ENCODE results near the gene GPR157.

Gene GPR157

DNA sequence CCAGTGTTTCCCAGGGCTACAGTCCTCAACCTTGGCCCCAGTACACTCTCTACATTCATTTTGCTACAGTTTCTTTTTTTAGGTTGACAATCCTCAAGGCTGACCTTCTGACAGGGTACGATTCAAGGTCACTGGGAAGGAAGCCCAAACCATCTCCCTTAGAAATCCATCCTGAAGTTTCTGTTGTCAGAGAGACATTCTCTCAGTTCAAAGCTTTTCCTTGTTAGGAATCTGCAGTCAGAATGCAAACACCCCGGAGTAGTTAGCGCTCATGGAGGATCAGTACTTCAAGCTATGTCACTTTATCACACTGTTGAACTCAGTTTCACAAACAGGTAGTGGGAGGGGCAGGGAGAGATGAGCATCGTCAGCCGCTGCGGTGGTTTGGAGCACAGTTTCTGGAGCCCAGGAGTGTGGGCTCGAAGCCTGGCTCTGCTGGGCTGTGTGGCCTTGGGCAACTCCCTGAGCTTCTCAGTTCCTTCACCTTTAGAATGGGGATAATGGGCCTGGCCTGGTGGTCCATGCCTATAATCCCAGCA lies 63.6 kb downstream of the GPR157 start:
- H3K9me3 ChIP-seq (ENCODE audit: control insufficient read depth in 1 of 2, low read length in 2 of 2): no peaks in the 10 kb centered on the region
- no peaks in the 10 kb centered on the region for H3K27me3 ChIP-seq (ENCODE audit: control insufficient read depth in 1 of 2, insufficient read depth in 2 of 2, low read length in 2 of 2)
- H3K27ac ChIP-seq (ENCODE audit: low read depth, low read length): no peak overlapping the region
- no peak overlapping the region for H3K4me3 ChIP-seq (ENCODE audit: low read depth in 1 of 2, low read length in 2 of 2)
- peaks cover 25 to 50% of the 10 kb centered on the region in 2 donors for H3K4me1 ChIP-seq (ENCODE audit: control insufficient read depth in 1 of 2, insufficient read depth in 2 of 2, low read length in 2 of 2)
- H3K36me3 ChIP-seq (ENCODE audit: control insufficient read depth in 1 of 2, insufficient read depth in 2 of 2, low read length in 2 of 2): no peaks in the 10 kb centered on the region
- no peak overlapping the region for H3K9ac ChIP-seq (ENCODE audit: low read depth in 1 of 2, low read length in 2 of 2)

DNA sequence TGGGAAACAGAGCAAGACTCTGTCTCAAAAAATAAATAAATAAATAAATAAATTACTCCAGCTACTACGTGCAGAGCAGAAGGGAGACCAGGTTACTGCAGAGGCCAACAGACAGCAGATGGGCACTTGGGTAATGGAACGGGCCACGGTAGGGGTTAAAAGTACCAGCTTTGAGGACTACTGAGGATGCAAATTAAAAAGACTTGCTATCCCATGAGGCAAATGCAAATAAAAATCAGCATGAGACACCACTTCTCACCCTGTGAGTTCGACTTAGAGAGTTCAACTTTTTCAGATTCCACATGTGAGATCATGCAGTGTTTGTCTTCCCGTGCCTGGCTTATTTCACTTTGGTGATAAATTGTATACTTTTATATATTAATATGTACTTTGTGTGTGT lies 66.1 kb downstream of the GPR157 start:
- Histone ChIP-seq H3K27ac (ENCODE audit: low read depth, low read length) (no peak overlapping the region), H3K36me3 (ENCODE audit: control insufficient read depth in 1 of 2, insufficient read depth in 2 of 2, low read length in 2 of 2) (peaks cover 0 to 3% of the 10 kb centered on the region in 2 donors), H3K27me3 (ENCODE audit: control insufficient read depth in 1 of 2, insufficient read depth in 2 of 2, low read length in 2 of 2) (no peaks in the 10 kb centered on the region), H3K9me3 (ENCODE audit: control insufficient read depth in 1 of 2, low read length in 2 of 2) (no peaks in the 10 kb centered on the region), H3K4me1 (ENCODE audit: control insufficient read depth in 1 of 2, insufficient read depth in 2 of 2, low read length in 2 of 2) (peaks cover 12 to 43% of the 10 kb centered on the region in 2 donors), H3K4me3 (ENCODE audit: low read depth in 1 of 2, low read length in 2 of 2) (no peak overlapping the region), H3K9ac (ENCODE audit: low read depth in 1 of 2, low read length in 2 of 2) (no peak overlapping the region)

DNA sequence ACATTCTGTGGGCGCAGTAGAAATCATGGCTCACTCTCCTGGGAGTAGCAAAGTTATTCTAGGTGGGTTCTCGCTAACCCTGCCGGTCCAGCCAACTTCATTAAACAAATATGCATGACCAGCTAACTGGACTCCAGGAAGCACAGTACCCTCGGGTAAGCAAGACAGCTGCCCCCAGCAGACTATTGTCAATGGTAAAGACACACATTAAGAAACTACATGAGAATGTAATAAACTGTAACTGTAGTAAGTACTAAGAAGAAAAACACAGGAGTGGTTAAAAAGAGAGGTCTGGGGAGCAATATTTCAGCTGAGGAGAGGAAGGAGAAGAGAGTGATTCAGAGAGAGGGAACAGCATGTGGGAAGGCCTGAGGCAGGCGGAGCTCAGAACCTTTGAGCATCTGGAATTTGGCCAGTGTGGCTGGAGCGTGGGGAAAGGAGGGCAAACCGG lies 66.9 kb downstream of the GPR157 start:
- Histone ChIP-seq H3K27ac (ENCODE audit: low read depth, low read length) (no peak overlapping the region), H3K4me1 (ENCODE audit: control insufficient read depth in 1 of 2, insufficient read depth in 2 of 2, low read length in 2 of 2) (peaks cover 12 to 37% of the 10 kb centered on the region in 2 donors), H3K9ac (ENCODE audit: low read depth in 1 of 2, low read length in 2 of 2) (no peak overlapping the region), H3K9me3 (ENCODE audit: control insufficient read depth in 1 of 2, low read length in 2 of 2) (no peaks in the 10 kb centered on the region), H3K27me3 (ENCODE audit: control insufficient read depth in 1 of 2, insufficient read depth in 2 of 2, low read length in 2 of 2) (no peaks in the 10 kb centered on the region), H3K4me3 (ENCODE audit: low read depth in 1 of 2, low read length in 2 of 2) (peak overlapping the region in 1 of 2 donors; percentile 4), H3K36me3 (ENCODE audit: control insufficient read depth in 1 of 2, insufficient read depth in 2 of 2, low read length in 2 of 2) (peaks cover 0 to 8% of the 10 kb centered on the region in 2 donors)

DNA sequence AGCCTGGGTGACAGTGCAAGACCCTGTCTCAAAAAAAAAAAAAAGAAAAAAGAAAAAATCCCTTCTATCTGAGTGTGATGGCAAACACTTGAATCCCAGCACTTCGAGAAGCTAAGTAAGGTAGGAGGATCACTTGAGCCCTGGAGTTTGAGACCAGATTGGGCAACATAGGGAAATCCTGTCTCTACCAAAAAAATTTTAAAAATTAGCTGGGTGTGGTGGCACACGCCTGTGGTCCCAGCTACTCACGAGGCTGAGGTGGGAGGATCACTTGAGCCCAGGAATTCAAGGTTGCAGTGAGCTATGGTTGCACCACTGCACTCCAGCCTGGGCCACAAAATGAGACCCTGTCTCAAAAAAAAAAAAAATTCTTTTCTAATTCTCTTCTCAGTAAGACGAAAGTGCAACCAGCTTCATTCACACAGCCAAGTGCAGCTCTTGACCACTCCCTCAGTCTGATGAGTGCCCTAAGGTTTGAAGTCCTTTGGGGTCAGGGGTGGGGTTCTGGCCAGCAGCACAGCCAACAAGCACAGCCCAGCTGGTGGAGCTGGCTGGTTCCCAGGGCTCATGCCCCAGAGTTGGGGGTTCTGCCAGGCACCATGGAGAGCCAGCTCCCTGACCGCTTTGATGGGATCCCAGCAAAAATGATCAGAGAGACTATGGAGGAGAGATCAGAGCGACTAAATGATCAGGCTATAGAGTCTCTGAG lies 67.5 kb downstream of the GPR157 start:
- Histone ChIP-seq H3K9ac (ENCODE audit: low read depth in 1 of 2, low read length in 2 of 2) (no peak overlapping the region), H3K36me3 (ENCODE audit: control insufficient read depth in 1 of 2, insufficient read depth in 2 of 2, low read length in 2 of 2) (peaks cover 4 to 13% of the 10 kb centered on the region in 2 donors), H3K27me3 (ENCODE audit: control insufficient read depth in 1 of 2, insufficient read depth in 2 of 2, low read length in 2 of 2) (no peaks in the 10 kb centered on the region), H3K27ac (ENCODE audit: low read depth, low read length) (no peak overlapping the region), H3K4me1 (ENCODE audit: control insufficient read depth in 1 of 2, insufficient read depth in 2 of 2, low read length in 2 of 2) (peaks cover 12 to 31% of the 10 kb centered on the region in 2 donors), H3K4me3 (ENCODE audit: low read depth in 1 of 2, low read length in 2 of 2) (peak overlapping the region in 1 of 2 donors; percentile 4), H3K9me3 (ENCODE audit: control insufficient read depth in 1 of 2, low read length in 2 of 2) (no peaks in the 10 kb centered on the region)

DNA sequence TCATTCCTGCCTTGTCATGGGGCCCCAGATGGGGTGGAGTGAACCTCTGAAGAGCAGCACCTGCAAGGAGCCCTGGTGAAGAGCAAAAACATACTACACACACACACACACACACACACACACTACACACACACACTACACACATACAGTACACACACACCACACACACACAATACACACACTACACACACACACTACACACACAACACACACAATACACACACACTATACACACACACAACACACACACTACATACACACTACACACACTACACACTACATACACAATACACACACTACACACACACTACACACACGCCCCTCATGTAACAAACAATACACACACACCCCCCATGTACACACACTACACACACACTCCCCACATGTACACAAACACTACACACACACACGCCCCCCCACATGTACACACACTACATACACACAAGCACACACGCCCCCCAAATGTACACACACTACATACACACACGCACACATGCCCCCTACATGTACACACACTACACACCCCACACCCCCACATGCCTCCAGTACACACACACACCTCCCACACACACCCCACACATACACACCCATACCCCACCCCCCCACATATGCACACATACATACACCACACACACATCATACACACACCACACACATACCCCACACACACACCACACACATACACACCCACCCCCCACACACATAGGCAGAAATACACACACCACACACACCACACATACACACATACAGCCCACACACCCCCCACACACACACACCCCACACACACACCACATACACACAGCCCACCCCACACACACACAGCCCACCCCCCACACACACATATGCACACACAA lies 68.8 kb downstream of the GPR157 start:
- H3K4me3 ChIP-seq (ENCODE audit: low read depth in 1 of 2, low read length in 2 of 2): no peak overlapping the region
- no peaks in the 10 kb centered on the region for H3K9me3 ChIP-seq (ENCODE audit: control insufficient read depth in 1 of 2, low read length in 2 of 2)
- no peaks in the 10 kb centered on the region for H3K27me3 ChIP-seq (ENCODE audit: control insufficient read depth in 1 of 2, insufficient read depth in 2 of 2, low read length in 2 of 2)
- peak overlapping the region in 1 of 2 donors; percentile 6 for H3K9ac ChIP-seq (ENCODE audit: low read depth in 1 of 2, low read length in 2 of 2)
- H3K36me3 ChIP-seq (ENCODE audit: control insufficient read depth in 1 of 2, insufficient read depth in 2 of 2, low read length in 2 of 2): peaks cover 4 to 20% of the 10 kb centered on the region in 2 donors
- no peak overlapping the region for H3K27ac ChIP-seq (ENCODE audit: low read depth, low read length)
- peaks cover 12 to 28% of the 10 kb centered on the region in 2 donors for H3K4me1 ChIP-seq (ENCODE audit: control insufficient read depth in 1 of 2, insufficient read depth in 2 of 2, low read length in 2 of 2)

DNA sequence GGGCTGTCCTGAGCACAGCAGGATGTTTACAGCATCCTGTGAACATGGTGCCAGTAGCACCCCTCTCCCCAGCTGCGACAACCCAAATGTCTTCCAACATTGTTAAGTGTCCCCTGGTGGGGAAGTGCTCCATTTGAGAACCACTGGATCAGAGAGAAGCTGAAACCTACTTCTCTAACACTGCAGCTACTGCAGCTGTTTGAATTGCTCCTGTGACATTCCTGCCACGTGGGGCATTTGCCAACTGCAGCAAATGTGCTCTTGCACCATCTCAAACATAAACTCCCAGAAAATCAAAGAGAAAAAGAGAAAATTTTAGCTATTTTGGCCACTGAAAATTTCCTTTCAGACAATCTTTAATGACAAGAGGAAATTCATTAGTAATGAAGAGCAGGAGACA lies 70.4 kb downstream of the GPR157 start:
- Histone ChIP-seq H3K27me3 (ENCODE audit: control insufficient read depth in 1 of 2, insufficient read depth in 2 of 2, low read length in 2 of 2) (no peaks in the 10 kb centered on the region), H3K9me3 (ENCODE audit: control insufficient read depth in 1 of 2, low read length in 2 of 2) (no peaks in the 10 kb centered on the region), H3K4me3 (ENCODE audit: low read depth in 1 of 2, low read length in 2 of 2) (no peak overlapping the region), H3K27ac (ENCODE audit: low read depth, low read length) (no peak overlapping the region), H3K4me1 (ENCODE audit: control insufficient read depth in 1 of 2, insufficient read depth in 2 of 2, low read length in 2 of 2) (peaks cover 9 to 24% of the 10 kb centered on the region in 2 donors), H3K36me3 (ENCODE audit: control insufficient read depth in 1 of 2, insufficient read depth in 2 of 2, low read length in 2 of 2) (peaks cover 4 to 20% of the 10 kb centered on the region in 2 donors), H3K9ac (ENCODE audit: low read depth in 1 of 2, low read length in 2 of 2) (no peak overlapping the region)

DNA sequence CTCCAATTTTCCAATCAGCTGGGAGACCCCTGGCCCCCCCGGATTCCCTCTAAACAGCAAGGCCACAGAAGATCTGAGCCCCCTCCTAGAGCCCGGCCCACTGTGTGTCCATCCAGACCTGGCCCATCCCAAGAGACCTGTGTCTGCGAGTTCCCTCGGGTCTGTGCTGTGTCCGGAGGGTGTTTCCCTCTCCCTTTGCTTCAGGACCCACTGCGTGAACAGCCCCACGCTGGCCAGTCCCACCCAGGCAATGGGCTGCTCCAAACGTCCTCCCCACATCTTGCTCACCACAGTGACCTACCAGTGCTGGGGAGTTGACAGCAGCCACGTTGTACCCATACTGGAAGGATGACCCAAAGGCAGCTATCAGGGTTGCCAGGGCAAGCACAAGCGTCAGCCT lies 71.1 kb downstream of the GPR157 start:
- H3K9ac ChIP-seq (ENCODE audit: low read depth in 1 of 2, low read length in 2 of 2): no peak overlapping the region
- no peaks in the 10 kb centered on the region for H3K9me3 ChIP-seq (ENCODE audit: control insufficient read depth in 1 of 2, low read length in 2 of 2)
- H3K27me3 ChIP-seq (ENCODE audit: control insufficient read depth in 1 of 2, insufficient read depth in 2 of 2, low read length in 2 of 2): no peaks in the 10 kb centered on the region
- peaks cover 4 to 20% of the 10 kb centered on the region in 2 donors for H3K36me3 ChIP-seq (ENCODE audit: control insufficient read depth in 1 of 2, insufficient read depth in 2 of 2, low read length in 2 of 2)
- no peak overlapping the region for H3K27ac ChIP-seq (ENCODE audit: low read depth, low read length)
- H3K4me1 ChIP-seq (ENCODE audit: control insufficient read depth in 1 of 2, insufficient read depth in 2 of 2, low read length in 2 of 2): peaks cover 9 to 24% of the 10 kb centered on the region in 2 donors
- H3K4me3 ChIP-seq (ENCODE audit: low read depth in 1 of 2, low read length in 2 of 2): no peak overlapping the region

DNA sequence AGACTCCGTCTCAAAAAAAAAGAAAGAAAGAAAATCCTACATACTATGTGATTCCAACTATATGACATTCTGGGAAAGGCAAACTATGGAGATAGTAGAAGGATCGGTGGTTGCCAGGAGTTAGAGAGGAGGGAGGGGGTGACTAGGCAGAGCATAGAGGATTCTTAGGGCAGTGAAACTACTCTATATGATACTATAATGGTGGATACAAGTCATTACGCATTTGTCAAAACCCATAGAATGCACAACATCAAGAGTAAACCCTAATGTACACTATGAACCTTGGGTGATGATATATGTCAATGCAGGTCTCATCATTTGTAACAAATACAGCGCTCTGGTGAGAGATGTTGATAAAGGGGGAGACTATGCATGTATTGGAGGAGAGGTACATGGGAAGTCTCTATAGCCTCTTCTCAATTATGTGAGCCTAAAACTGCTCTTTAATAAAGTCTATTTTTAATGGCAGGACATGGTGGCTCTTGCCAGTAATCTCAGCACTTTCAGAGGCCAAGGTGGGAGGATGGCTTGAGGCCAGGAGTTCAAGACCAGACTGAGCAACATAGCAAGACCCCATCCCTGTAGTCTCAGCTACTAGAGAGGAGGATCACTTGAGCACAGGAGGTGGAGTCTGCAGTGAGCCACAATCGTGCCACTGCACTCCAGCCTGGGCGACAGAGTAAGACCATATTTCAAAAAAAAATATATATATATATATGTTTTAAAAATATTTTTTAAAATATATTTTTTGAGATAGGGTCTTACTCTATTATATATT lies 76.4 kb downstream of the GPR157 start:
- Histone ChIP-seq H3K36me3 (ENCODE audit: control insufficient read depth in 1 of 2, insufficient read depth in 2 of 2, low read length in 2 of 2) (peaks cover 4 to 24% of the 10 kb centered on the region in 2 donors), H3K4me1 (ENCODE audit: control insufficient read depth in 1 of 2, insufficient read depth in 2 of 2, low read length in 2 of 2) (no peaks in the 10 kb centered on the region), H3K27ac (ENCODE audit: low read depth, low read length) (no peak overlapping the region), H3K27me3 (ENCODE audit: control insufficient read depth in 1 of 2, insufficient read depth in 2 of 2, low read length in 2 of 2) (no peaks in the 10 kb centered on the region), H3K9ac (ENCODE audit: low read depth in 1 of 2, low read length in 2 of 2) (no peak overlapping the region), H3K4me3 (ENCODE audit: low read depth in 1 of 2, low read length in 2 of 2) (no peak overlapping the region), H3K9me3 (ENCODE audit: control insufficient read depth in 1 of 2, low read length in 2 of 2) (no peaks in the 10 kb centered on the region)

DNA sequence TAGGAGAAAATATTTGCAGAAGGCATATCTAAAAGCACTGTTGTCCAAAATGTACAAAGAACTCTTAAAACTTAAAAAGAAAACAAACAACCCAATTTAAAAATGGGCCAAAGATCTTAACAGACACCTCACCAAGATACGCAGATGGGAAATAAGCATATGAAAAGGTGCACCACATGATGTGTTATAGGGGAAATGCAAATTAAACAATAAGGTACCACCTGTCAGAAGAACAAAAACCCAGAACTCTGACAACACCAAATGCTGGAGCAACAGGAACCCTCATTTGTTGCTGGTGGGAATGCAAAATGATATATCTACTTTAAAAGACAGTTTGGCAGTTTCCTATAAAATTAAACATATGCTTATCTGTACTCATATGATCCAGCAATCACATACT lies 77.5 kb downstream of the GPR157 start:
- no peak overlapping the region for H3K27ac ChIP-seq (ENCODE audit: low read depth, low read length)
- H3K4me1 ChIP-seq (ENCODE audit: control insufficient read depth in 1 of 2, insufficient read depth in 2 of 2, low read length in 2 of 2): no peaks in the 10 kb centered on the region
- H3K4me3 ChIP-seq (ENCODE audit: low read depth in 1 of 2, low read length in 2 of 2): no peak overlapping the region
- H3K36me3 ChIP-seq (ENCODE audit: control insufficient read depth in 1 of 2, insufficient read depth in 2 of 2, low read length in 2 of 2): peaks cover 0 to 25% of the 10 kb centered on the region in 2 donors
- no peak overlapping the region for H3K9ac ChIP-seq (ENCODE audit: low read depth in 1 of 2, low read length in 2 of 2)
- H3K27me3 ChIP-seq (ENCODE audit: control insufficient read depth in 1 of 2, insufficient read depth in 2 of 2, low read length in 2 of 2): no peaks in the 10 kb centered on the region
- H3K9me3 ChIP-seq (ENCODE audit: control insufficient read depth in 1 of 2, low read length in 2 of 2): no peaks in the 10 kb centered on the region
